Measurements from ENCODE around the gene ARSK.
"Not testable (repeated sequence)": the region's sequence is repeated elsewhere in the genome, so short reads cannot be mapped to it uniquely, and the experiment has no call there.

The ARSK gene

DNA sequence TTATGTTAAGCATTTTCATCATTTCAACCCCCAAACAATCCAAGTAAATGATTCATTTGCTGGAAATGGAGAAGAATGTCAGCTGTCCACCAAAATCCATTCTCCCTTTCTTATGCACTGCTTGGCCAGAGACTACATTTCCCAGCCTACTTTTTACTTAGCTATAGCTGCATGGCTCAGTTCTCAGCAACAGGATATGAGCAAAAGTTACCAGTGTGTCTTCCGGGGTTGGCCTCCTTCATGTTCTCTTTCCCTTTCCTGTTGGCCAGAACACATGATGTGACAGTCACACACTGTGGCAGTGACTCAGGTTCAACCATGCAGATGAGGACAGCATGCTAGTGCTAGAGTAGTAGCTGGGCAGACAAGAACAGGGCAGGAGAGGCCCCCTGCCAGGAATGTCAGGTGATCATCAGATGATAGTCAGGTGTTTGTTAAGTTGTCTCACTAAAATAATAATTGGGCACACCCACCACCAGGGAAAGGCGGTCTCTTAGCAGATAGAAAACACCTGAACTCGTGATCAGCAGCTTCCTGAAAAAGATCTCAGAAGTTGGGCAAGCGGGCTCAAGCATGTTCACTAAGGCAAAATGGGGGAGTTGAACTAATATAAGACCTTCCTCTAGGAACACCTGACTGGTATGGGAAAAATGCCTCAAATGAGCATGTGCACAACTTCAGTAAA is 77.2 kb downstream of the ARSK start:
- no peak overlapping the region for H3K4me3 ChIP-seq (ENCODE audit: low read depth, low read length)
- TF ChIP-seq, protein P1, sequence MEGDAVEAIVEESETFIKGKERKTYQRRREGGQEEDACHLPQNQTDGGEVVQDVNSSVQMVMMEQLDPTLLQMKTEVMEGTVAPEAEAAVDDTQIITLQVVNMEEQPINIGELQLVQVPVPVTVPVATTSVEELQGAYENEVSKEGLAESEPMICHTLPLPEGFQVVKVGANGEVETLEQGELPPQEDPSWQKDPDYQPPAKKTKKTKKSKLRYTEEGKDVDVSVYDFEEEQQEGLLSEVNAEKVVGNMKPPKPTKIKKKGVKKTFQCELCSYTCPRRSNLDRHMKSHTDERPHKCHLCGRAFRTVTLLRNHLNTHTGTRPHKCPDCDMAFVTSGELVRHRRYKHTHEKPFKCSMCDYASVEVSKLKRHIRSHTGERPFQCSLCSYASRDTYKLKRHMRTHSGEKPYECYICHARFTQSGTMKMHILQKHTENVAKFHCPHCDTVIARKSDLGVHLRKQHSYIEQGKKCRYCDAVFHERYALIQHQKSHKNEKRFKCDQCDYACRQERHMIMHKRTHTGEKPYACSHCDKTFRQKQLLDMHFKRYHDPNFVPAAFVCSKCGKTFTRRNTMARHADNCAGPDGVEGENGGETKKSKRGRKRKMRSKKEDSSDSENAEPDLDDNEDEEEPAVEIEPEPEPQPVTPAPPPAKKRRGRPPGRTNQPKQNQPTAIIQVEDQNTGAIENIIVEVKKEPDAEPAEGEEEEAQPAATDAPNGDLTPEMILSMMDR (IDR thresholded peaks at IDR 0.05; ENCODE audit: borderline replicate concordance, insufficient read depth, low read depth, low read length) = no peak

DNA sequence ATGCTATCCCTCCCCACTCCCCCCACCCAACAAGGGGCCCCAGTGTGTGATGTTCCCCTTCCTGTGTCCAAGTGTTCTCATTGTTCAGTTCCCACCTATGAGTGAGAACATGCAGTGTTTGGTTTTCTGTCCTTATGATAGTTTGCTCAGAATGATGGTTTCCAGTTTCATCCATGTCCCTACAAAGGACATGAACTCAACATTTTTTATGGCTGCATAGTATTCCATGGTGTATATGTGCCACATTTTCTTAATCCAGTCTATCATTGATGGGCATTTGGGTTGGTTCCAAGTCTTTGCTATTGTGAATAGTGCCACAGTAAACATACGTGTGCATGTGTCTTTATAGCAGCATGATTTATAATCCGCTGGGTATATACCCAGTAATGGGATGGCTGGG is 78.0 kb downstream of the ARSK start:
- H3K4me3 ChIP-seq (ENCODE audit: low read depth, low read length) = not testable (repeated sequence)

DNA sequence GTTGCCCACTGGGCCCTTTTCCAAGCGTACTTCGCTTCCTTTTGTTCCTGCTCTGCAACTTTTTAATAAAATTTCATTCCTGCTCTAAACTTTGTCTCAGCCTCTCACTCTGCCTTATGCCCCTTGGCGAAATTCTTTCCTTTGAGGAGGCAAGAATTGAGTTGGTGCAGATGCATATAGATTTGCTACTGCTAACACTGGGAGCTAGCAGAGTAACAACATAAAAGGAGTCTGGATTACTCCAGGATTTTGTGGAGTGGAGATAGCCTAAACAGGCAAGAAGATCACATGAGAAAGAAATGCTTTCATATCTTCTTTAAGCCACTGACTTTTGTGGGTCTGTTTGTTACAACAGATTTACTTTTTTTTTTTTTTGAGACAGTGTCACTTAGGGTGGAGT is 78.8 kb downstream of the ARSK start:
- no peak overlapping the region for H3K4me3 ChIP-seq (ENCODE audit: low read depth, low read length)
- TF ChIP-seq, protein P1 (IDR thresholded peaks at IDR 0.05; ENCODE audit: borderline replicate concordance, insufficient read depth, low read depth, low read length) = no peak

DNA sequence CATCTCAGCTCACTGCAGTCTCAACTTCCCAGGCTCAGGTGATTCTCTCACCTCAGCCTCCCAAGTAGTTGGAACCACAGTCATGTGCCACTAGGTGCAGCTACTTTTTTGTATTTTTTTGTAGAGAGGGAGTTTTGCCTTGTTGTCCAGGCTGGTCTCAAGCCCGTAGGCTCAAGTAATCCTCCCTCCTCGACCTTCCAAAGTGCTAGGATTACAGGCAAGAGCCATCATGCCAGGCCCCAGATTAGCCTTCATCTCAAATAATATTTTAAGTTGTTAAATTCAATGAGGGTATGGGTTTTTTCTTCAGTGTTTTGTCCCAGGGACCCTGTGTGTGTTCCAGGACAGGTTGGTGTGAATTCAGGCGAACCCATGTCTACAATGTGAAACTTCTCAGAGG is 79.2 kb downstream of the ARSK start:
- TF ChIP-seq, protein P1 (IDR thresholded peaks at IDR 0.05; ENCODE audit: borderline replicate concordance, insufficient read depth, low read depth, low read length) = no peak
- H3K4me3 ChIP-seq (ENCODE audit: low read depth, low read length) = no peak overlapping the region

DNA sequence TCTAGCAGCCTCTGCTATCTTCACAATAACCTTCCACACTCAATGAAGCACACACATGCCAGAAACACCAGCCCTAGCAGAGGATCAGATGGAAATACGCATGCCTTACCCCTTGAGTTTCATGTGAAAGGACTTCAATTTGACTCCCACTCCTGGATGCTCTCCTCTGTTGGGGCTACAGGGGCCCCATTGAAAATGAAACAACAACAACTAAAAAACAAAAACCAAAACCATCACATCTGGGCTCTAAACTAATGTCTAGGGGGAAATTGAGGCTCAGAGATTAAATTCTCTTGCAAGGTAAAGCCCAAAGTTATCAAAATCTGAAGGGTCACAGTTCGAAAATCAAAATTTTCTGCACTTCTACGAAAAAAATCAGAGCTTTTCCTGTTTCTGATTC is 83.7 kb downstream of the ARSK start:
- TF ChIP-seq, protein P1 (IDR thresholded peaks at IDR 0.05; ENCODE audit: borderline replicate concordance, insufficient read depth, low read depth, low read length) = no peak
- no peak overlapping the region for H3K4me3 ChIP-seq (ENCODE audit: low read depth, low read length)

DNA sequence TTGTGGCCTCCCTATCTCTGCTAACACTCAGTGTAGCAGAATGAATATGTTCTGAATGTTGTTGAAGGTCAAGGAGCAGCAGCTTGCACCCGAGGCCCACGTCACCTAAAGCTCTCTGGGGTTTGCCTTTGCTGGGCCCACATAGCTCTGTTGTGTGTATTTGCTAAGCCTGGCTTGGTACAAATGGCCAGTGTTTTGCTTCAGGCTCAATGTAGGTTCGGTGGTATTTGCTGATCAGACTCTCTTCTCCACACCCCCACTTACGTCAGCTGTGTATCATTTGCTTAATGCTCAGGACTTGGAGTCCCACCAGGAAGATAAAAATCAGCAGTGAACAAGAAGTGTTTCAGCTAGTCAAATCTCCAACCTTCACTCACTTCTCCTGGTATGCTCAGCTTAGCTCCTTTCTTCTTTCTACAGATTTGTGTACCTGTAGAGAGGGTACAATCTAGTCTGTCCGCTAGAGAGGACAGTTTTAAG is 86.9 kb downstream of the ARSK start:
- TF ChIP-seq, protein P1 (IDR thresholded peaks at IDR 0.05; ENCODE audit: borderline replicate concordance, insufficient read depth, low read depth, low read length) = no peak
- H3K4me3 ChIP-seq (ENCODE audit: low read depth, low read length) = no peak overlapping the region

DNA sequence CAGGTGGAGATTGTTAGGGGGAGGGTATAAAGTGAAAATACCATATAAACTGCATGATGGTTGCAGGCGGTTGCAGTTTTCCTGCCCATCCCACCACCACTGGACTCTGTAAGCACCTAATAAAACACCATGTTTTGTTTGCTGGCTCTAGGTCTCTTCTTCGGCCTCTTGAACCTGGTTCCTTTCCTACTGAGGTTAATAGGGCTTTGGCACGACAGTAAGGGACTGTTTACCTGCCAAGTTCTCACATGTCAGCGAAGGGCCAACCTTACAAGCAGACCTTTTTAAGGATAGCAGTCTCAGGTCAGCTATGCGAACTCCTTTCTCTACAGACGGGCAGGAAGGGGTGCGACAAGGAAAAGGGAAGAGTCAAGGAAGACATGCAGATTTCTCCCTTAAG is 88.3 kb downstream of the ARSK start:
- TF ChIP-seq, protein P1 (IDR thresholded peaks at IDR 0.05; ENCODE audit: borderline replicate concordance, insufficient read depth, low read depth, low read length) = no peak
- no peak overlapping the region for H3K4me3 ChIP-seq (ENCODE audit: low read depth, low read length)
